ENCODE measurements around the gene MYOCD.

GRCh38 chr17:12729086-12729485 is 63.4 kb downstream of the MYOCD start:
- no peak for TF ChIP-seq CTCF (IDR thresholded peaks at IDR 0.05)
- TF ChIP-seq POLR2A (IDR thresholded peaks at IDR 0.05), result no peak

Measured in ovary (tissue), 3 donors.